Skeletal muscle satellite cell (primary cell): Measurements from ENCODE around the gene DOCK8.
"Not testable (repeated sequence)": the region's sequence is repeated elsewhere in the genome, so short reads cannot be mapped to it uniquely, and the experiment has no call there.

ENCODE experiments used
- H3K27me3 ChIP-seq: 2 replicates; pipeline ENCODE4 v1.7.0; 2013; ENCODE audit warnings: low read length; ENCODE audit not compliant: control insufficient read depth, insufficient read depth
- H3K36me3 ChIP-seq: 2 replicates; pipeline ENCODE4 v1.7.0; 2013; ENCODE audit warnings: mild to moderate bottlenecking, control low read depth, low read length; ENCODE audit not compliant: insufficient read depth
- H3K4me1 ChIP-seq: 2 replicates; pipeline ENCODE4 v1.7.0; 2013; ENCODE audit warnings: low read length; ENCODE audit not compliant: control insufficient read depth, insufficient read depth
- H3K4me2 ChIP-seq: 2 replicates; pipeline ENCODE4 v1.7.0; 2013; ENCODE audit warnings: mild to moderate bottlenecking, low read length
- H3K4me3 ChIP-seq: 2 replicates; pipeline ENCODE4 v1.7.0; 2013; ENCODE audit warnings: low read length
- H3K9ac ChIP-seq: 2 replicates; pipeline ENCODE4 v1.7.0; 2013; ENCODE audit warnings: mild to moderate bottlenecking, low read depth, low read length, moderate library complexity
- H3K9me3 ChIP-seq: replicated peaks from 2 replicates; pipeline ENCODE4 v1.7.0; 2013; ENCODE audit warnings: mild to moderate bottlenecking, control low read depth, low read length

DOCK8 gene

GRCh38 chr9:214351-214647 lies 366 bp upstream of the DOCK8 start:
- no peaks in the 10 kb centered on the region for H3K9me3 ChIP-seq
- no peaks in the 10 kb centered on the region for H3K36me3 ChIP-seq
- H3K4me1 ChIP-seq, result peaks cover 3% of the 10 kb centered on the region
- H3K4me2 ChIP-seq, result peak overlapping the region; percentile 86
- peak overlapping the region; percentile 70 for H3K4me3 ChIP-seq
- no peak overlapping the region for H3K9ac ChIP-seq
- peaks cover 49% of the 10 kb centered on the region for H3K27me3 ChIP-seq

GRCh38 chr9:215631-216155 lies 1.0 kb downstream of the DOCK8 start:
- no peak overlapping the region for H3K4me3 ChIP-seq

GRCh38 chr9:216866-217265 lies 2.2 kb downstream of the DOCK8 start:
- Histone ChIP-seq H3K4me2 (no peak overlapping the region), H3K36me3 (no peaks in the 10 kb centered on the region), H3K9ac (no peak overlapping the region), H3K4me1 (peaks cover 3% of the 10 kb centered on the region), H3K9me3 (no peaks in the 10 kb centered on the region), H3K27me3 (peaks cover 40% of the 10 kb centered on the region), H3K4me3 (no peak overlapping the region)

More at GRCh38 chr9:215631-216155, 1.0 kb downstream of the DOCK8 start:
- Histone ChIP-seq H3K4me1 (peaks cover 3% of the 10 kb centered on the region), H3K9me3 (no peaks in the 10 kb centered on the region), H3K4me2 (peak overlapping the region; percentile 86), H3K36me3 (no peaks in the 10 kb centered on the region), H3K9ac (no peak overlapping the region), H3K27me3 (peaks cover 49% of the 10 kb centered on the region)

DNA sequence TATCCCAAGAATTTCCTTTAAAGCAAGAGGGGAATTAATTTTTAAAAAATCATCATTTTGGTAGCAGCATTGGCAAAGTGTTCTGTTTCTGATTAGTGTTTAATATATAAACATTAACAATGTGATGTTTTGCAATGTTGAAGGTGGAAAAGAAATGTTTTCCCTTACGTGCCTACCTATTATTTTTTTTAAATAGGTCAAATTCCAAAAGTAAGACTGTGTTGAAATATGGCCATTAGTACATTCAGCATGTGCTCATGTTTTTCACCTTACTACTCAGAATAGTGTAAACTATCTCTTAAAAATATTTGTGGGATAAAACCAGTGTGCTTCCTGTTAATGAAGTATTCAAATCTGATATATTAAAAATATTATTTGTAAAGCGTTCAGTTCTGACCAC lies 3.3 kb downstream of the DOCK8 start:
- Histone ChIP-seq H3K4me1 (peaks cover 3% of the 10 kb centered on the region), H3K9ac (no peak overlapping the region), H3K9me3 (no peaks in the 10 kb centered on the region), H3K4me3 (no peak overlapping the region), H3K36me3 (no peaks in the 10 kb centered on the region), H3K27me3 (peaks cover 38% of the 10 kb centered on the region), H3K4me2 (no peak overlapping the region)

DNA sequence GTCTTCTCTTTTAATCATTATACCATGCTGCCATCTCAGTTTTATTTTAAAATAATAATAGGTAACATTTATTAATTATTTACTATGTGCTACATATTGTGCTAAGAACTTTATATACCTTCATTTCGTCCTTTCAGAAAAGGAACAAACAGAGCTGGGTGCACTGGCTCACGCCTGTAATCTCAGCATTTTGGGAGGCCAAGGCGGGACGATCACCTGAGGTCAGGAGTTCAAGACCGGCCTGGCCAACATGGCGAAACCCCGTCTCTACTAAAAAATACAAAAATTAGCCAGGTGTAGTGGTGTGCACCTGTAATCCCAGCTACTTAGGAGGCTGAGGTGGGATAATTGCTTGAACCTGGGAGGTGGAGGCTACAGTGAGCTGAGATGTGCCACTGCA lies 4.4 kb downstream of the DOCK8 start:
- H3K9ac ChIP-seq, H3K4me3 ChIP-seq, H3K4me2 ChIP-seq, H3K36me3 ChIP-seq, H3K4me1 ChIP-seq, H3K9me3 ChIP-seq: not testable (repeated sequence)
- peaks cover 41% of the 10 kb centered on the region for H3K27me3 ChIP-seq

- no peaks in the 10 kb centered on the region for H3K9me3 ChIP-seq
- H3K27me3 ChIP-seq, result peaks cover 34% of the 10 kb centered on the region
- H3K4me3 ChIP-seq, result no peak overlapping the region
- no peak overlapping the region for H3K9ac ChIP-seq
- H3K4me2 ChIP-seq, result no peak overlapping the region
- no peaks in the 10 kb centered on the region for H3K36me3 ChIP-seq
- H3K4me1 ChIP-seq, result peaks cover 3% of the 10 kb centered on the region
Observed at GRCh38 chr9:219670-220365, 5.2 kb downstream of the DOCK8 start.

DNA sequence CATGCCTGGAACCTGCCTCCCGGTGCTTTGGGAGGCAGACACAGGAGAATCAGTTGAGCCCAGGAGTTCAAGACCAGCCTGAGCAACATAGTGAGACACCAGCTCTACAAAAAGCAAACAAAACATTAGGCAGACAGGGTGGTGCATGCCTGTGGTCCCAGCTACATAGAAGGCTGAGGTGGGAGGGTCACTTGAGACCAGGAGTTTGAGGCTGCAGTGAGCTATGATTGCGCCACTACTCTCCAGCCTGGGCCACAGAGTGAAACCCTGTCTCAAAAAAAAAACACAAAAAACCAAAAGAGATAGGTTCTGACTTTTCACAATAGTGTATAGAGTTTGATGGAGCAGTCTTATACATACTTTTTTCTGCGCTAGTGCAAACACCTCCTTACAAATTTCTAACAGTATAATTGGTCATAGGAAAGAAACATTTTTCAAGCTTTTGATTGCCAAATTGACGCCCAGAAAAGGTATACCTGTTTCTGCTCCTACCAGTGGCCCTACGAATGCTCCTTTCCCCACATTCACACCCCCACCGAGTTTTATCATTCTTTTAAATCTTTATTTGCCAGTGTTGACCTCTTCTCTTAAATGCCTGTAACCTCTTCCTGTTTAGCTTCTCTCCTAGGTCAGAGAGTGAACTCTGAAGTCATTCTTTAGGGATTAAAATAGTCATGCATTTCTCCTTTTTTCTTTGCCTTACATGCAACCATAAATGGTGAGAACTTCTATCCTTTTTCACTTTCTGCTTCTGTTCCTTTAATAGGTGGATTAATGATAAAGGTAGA lies 7.5 kb downstream of the DOCK8 start:
- Histone ChIP-seq H3K4me3 (no peak overlapping the region), H3K4me2 (no peak overlapping the region), H3K9me3 (no peaks in the 10 kb centered on the region), H3K4me1 (no peaks in the 10 kb centered on the region), H3K36me3 (no peaks in the 10 kb centered on the region), H3K9ac (no peak overlapping the region), H3K27me3 (peaks cover 12% of the 10 kb centered on the region)

DNA sequence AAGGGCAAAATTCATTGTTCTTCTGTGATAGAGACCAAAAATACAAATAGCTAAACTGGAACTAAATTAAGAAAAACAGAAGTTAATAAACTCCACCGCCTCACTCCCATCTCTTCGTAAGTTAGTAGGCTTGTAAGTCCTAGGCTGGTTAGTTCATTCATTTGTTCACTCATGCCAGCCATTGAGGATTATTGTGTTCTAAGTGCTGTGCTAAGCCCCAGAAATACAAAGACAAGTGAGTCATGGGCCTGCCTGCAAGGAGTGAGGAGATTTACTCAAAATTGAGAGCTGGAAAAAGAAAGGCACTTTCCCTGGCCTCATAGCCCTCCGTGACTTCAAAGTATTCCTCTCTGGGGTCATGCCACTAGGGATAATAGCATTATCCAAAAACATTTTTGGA lies 8.5 kb downstream of the DOCK8 start:
- Histone ChIP-seq H3K4me1 (no peaks in the 10 kb centered on the region), H3K27me3 (peaks cover 4% of the 10 kb centered on the region), H3K9me3 (no peaks in the 10 kb centered on the region), H3K4me3 (no peak overlapping the region), H3K4me2 (no peak overlapping the region), H3K9ac (no peak overlapping the region), H3K36me3 (no peaks in the 10 kb centered on the region)

GRCh38 chr9:224026-224425 lies 9.4 kb downstream of the DOCK8 start:
- Histone ChIP-seq H3K36me3 (no peaks in the 10 kb centered on the region), H3K9ac (no peak overlapping the region), H3K4me1 (no peaks in the 10 kb centered on the region), H3K27me3 (peaks cover 4% of the 10 kb centered on the region), H3K9me3 (no peaks in the 10 kb centered on the region), H3K4me3 (no peak overlapping the region), H3K4me2 (no peak overlapping the region)

DNA sequence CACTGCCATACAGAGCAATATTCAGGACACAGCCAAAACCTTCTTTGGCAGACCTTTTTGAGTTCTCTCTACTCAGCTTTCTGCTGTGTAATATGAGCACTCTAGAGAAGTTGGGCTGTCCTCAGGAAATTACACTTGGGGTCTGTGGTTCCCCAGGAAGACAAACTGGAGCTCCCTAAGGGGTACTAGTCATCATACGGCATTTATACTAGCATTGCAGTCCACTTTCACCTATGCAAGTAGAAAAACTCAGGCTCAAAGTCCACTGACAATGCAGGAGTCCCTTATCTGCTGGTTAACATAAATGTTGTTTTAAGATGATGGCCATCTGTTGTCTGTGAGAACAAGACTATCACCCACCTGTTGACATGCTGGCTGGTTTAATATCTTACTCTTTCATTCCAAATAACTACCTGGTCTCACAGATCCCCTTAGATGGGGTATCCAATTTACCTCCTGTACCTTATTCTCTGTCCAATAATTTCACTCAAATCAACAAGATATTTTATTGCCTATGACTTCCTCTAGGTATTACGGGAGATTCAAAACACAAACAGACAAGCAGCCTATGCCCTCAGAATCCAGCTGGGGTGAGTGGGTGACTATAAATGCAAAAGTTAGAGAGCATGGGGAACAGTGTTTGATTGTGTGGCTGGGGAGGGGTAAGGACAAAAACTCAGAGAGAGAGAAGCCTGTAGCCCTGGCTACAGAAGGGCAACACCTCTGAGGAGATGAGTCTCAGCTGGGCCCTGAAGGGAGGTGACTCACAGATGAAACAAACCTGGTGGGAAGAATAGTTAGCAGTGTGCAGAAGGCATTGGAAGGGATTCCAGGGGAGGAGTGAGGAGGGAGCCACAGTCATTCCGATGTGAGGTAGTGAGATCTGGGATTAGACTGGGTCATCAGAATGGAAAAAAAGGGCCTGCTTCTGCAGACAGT lies 10.2 kb downstream of the DOCK8 start:
- H3K4me3 ChIP-seq, result no peak overlapping the region
- peaks cover 4% of the 10 kb centered on the region for H3K27me3 ChIP-seq
- H3K9me3 ChIP-seq, result no peaks in the 10 kb centered on the region
- no peak overlapping the region for H3K9ac ChIP-seq
- H3K4me1 ChIP-seq, result no peaks in the 10 kb centered on the region
- H3K36me3 ChIP-seq, result no peaks in the 10 kb centered on the region
- no peak overlapping the region for H3K4me2 ChIP-seq

DNA sequence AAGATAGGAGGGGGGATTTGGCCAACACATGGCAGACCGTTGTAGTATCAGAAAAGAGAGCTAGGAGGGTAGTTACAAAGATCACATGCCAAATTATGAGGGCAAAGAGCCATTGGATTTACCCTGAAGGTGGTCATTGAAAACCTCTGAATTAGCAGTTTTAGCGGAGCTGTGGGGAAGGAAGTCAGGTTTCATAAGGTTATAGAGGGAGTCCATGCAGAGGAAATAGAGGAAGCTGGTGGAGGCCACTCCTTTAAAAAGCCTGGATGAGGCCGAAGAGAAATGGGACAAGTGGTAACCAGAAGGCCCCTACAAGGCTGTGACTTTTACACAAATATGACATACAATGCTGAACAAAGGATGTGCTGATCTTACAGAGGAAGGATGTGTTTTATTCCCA lies 13.2 kb downstream of the DOCK8 start:
- no peaks in the 10 kb centered on the region for H3K4me1 ChIP-seq
- H3K9ac ChIP-seq, result no peak overlapping the region
- no peak overlapping the region for H3K4me3 ChIP-seq
- H3K9me3 ChIP-seq, result no peaks in the 10 kb centered on the region
- no peak overlapping the region for H3K4me2 ChIP-seq
- H3K36me3 ChIP-seq, result no peaks in the 10 kb centered on the region
- H3K27me3 ChIP-seq, result peaks cover 4% of the 10 kb centered on the region
